HG02678 (cell line): ENCODE results near the gene CPNE5.
"Not testable (repeated sequence)": the region's sequence is repeated elsewhere in the genome, so short reads cannot be mapped to it uniquely, and the experiment has no call there.

Experiments
- ATAC-seq: cut with Tn5 transposase; IDR thresholded peaks from one replicate; pipeline ENCODE4 v1.9.1; 2021; ENCODE audit warnings: mild to moderate bottlenecking, moderate library complexity; ENCODE audit not compliant: unreplicated experiment

The CPNE5 gene

GRCh38 chr6:36729161-36729524 is 110.1 kb downstream of the CPNE5 start:
- no peak for ATAC-seq

GRCh38 chr6:36728289-36729160 is 110.7 kb downstream of the CPNE5 start:
- ATAC-seq = no peak

GRCh38 chr6:36727505-36728021 is 111.7 kb downstream of the CPNE5 start:
- no peak for ATAC-seq

- ATAC-seq = no peak
Observed at GRCh38 chr6:36725581-36725980, 113.7 kb downstream of the CPNE5 start.

GRCh38 chr6:36724514-36725390 is 114.5 kb downstream of the CPNE5 start:
- ATAC-seq = no peak

- ATAC-seq = not testable (repeated sequence)
Observed at GRCh38 chr6:36723992-36724391, 115.3 kb downstream of the CPNE5 start.

- no peak for ATAC-seq
Observed at GRCh38 chr6:36722879-36723278, 116.4 kb downstream of the CPNE5 start.

- no peak for ATAC-seq
Observed at GRCh38 chr6:36722365-36722764, 116.9 kb downstream of the CPNE5 start.

GRCh38 chr6:36721369-36722140 is 117.7 kb downstream of the CPNE5 start:
- no peak for ATAC-seq

- no peak for ATAC-seq
Observed at GRCh38 chr6:36720251-36721141, 118.7 kb downstream of the CPNE5 start.

GRCh38 chr6:36719126-36719525 is 120.1 kb downstream of the CPNE5 start:
- no peak for ATAC-seq

GRCh38 chr6:36718560-36718959 is 120.7 kb downstream of the CPNE5 start:
- no peak for ATAC-seq

- no peak for ATAC-seq
Observed at GRCh38 chr6:36717871-36718540, 121.2 kb downstream of the CPNE5 start.

- ATAC-seq = no peak
Observed at GRCh38 chr6:36717231-36717825, 121.9 kb downstream of the CPNE5 start.

GRCh38 chr6:36716476-36717093 is 122.7 kb downstream of the CPNE5 start:
- ATAC-seq = no peak

- ATAC-seq = no peak
Observed at GRCh38 chr6:36715469-36715868, 123.8 kb downstream of the CPNE5 start.

GRCh38 chr6:36714511-36714910 is 124.7 kb downstream of the CPNE5 start:
- ATAC-seq = no peak

- ATAC-seq = no peak
Observed at GRCh38 chr6:36713846-36714245, 125.4 kb downstream of the CPNE5 start.

GRCh38 chr6:36712816-36713215 is 126.4 kb downstream of the CPNE5 start:
- ATAC-seq = no peak
